Liver (tissue), 9 donors: ENCODE results near the gene SPOP. TPM values are rescaled to one million over a fixed set of nuclear protein-coding genes. Genes with fewer than 3 reads are reported as not detected.

ENCODE experiments used
- DNase-seq: peaks from one replicate; pipeline ENCODE4 v3.0.0-alpha.2; 2017; ENCODE audit warnings: low spot score
- H3K27ac ChIP-seq, 2 donors: one replicate each; pipeline ENCODE4 v1.7.0; 2013; ENCODE audit warnings: inconsistent platforms in 2 of 2, low read length in 2 of 2, control low read depth in 1 of 2, low read depth in 1 of 2, mild to moderate bottlenecking in 1 of 2
- H3K27me3 ChIP-seq, 4 donors: one replicate each; pipeline versions ENCODE4 v1.6.1 to v1.7.0; 2013; ENCODE audit warnings: low read length in 3 of 4, inconsistent platforms in 1 of 4, mild to moderate bottlenecking in 1 of 4, moderate library complexity in 1 of 4; ENCODE audit not compliant: control insufficient read depth in 4 of 4, insufficient read depth in 4 of 4
- H3K36me3 ChIP-seq, 4 donors: one replicate each; pipeline versions ENCODE4 v1.6.1 to v1.7.0; 2013; ENCODE audit warnings: low read length in 3 of 4, mild to moderate bottlenecking in 3 of 4, low read depth in 1 of 4, moderate library complexity in 1 of 4; ENCODE audit not compliant: control insufficient read depth in 4 of 4, insufficient read depth in 3 of 4
- H3K4me1 ChIP-seq, 4 donors: one replicate each; pipeline versions ENCODE4 v1.6.1 to v1.7.0; 2013; ENCODE audit warnings: low read length in 3 of 4, mild to moderate bottlenecking in 3 of 4, moderate library complexity in 1 of 4; ENCODE audit not compliant: control insufficient read depth in 4 of 4, insufficient read depth in 4 of 4
- H3K4me3 ChIP-seq, 3 donors: one replicate each; pipeline versions ENCODE4 v1.6.1 to v1.7.0; 2013; ENCODE audit warnings: low read length in 3 of 3, control low read depth in 1 of 3, low read depth in 1 of 3, mild to moderate bottlenecking in 1 of 3
- H3K9ac ChIP-seq, 2 donors: one replicate each; pipeline ENCODE4 v1.7.0; 2013; ENCODE audit warnings: low read length in 2 of 2, mild to moderate bottlenecking in 2 of 2, moderate library complexity in 2 of 2, control low read depth in 1 of 2, low read depth in 1 of 2
- H3K9me3 ChIP-seq, 4 donors: one replicate each; pipeline versions ENCODE4 v1.6.1 to v1.7.0; 2013; ENCODE audit warnings: low read length in 3 of 4; ENCODE audit not compliant: control insufficient read depth in 4 of 4
- ATF3 ChIP-seq: IDR thresholded peaks from 2 replicates; pipeline ENCODE4 v1.6.1; 2016; ENCODE audit warnings: antibody characterized with exemption
- EGR1 ChIP-seq, 2 donors: IDR thresholded peaks; 2 replicates each; pipeline ENCODE4 v1.6.1; 2016 to 2018; ENCODE audit warnings: antibody characterized with exemption in 2 of 2, low read depth in 2 of 2
- FOXA1 ChIP-seq: IDR thresholded peaks from 2 replicates; pipeline ENCODE4 v1.6.1; 2016; ENCODE audit warnings: antibody characterized with exemption
- FOXA2 ChIP-seq: IDR thresholded peaks from 2 replicates; pipeline ENCODE4 v1.6.1; 2016; ENCODE audit warnings: antibody characterized with exemption
- GABPA ChIP-seq, 2 donors: IDR thresholded peaks in 1 of 2; conservative IDR thresholded peaks in 1 of 2; 2 replicates each; pipeline ENCODE4 v1.6.1; 2016; ENCODE audit warnings: antibody characterized with exemption in 2 of 2, mild to moderate bottlenecking in 1 of 2, moderate library complexity in 1 of 2
- HNF4A ChIP-seq, 2 donors: conservative IDR thresholded peaks; 2 replicates each; pipeline ENCODE4 v1.6.1; 2016; ENCODE audit warnings: antibody characterized with exemption in 2 of 2, mild to moderate bottlenecking in 2 of 2
- JUND ChIP-seq, 2 donors: IDR thresholded peaks; 2 replicates each; pipeline ENCODE4 v1.6.1; 2016; ENCODE audit warnings: antibody characterized with exemption in 2 of 2
- MAX ChIP-seq: IDR thresholded peaks from 2 replicates; pipeline ENCODE4 v1.6.1; 2016; ENCODE audit warnings: antibody characterized with exemption
- NR2F2 ChIP-seq: IDR thresholded peaks from 2 replicates; pipeline ENCODE4 v1.6.1; 2016; ENCODE audit warnings: antibody characterized with exemption
- RAD21 ChIP-seq, 2 donors: IDR thresholded peaks; 2 replicates each; pipeline ENCODE4 v1.6.1; 2016; ENCODE audit warnings: antibody characterized with exemption in 2 of 2, mild to moderate bottlenecking in 2 of 2
- REST ChIP-seq: IDR thresholded peaks from 2 replicates; pipeline ENCODE4 v1.6.1; 2016; ENCODE audit warnings: antibody characterized with exemption, mild to moderate bottlenecking
- RXRA ChIP-seq, 2 donors: IDR thresholded peaks; 2 replicates each; pipeline ENCODE4 v1.6.1; 2017 to 2018; ENCODE audit warnings: antibody characterized with exemption in 2 of 2, mild to moderate bottlenecking in 1 of 2
- SP1 ChIP-seq: IDR thresholded peaks from 2 replicates; pipeline ENCODE4 v1.6.1; 2018; ENCODE audit warnings: antibody characterized with exemption, mild to moderate bottlenecking
- TAF1 ChIP-seq: conservative IDR thresholded peaks from 2 replicates; pipeline ENCODE4 v1.6.1; 2016; ENCODE audit warnings: antibody characterized with exemption, mild to moderate bottlenecking
- YY1 ChIP-seq: IDR thresholded peaks from 2 replicates; pipeline ENCODE4 v1.6.1; 2016; ENCODE audit warnings: antibody characterized with exemption, mild to moderate bottlenecking
- WGBS: extraction: QIAGEN DNeasy Blood & Tissue Kit; methylation state at CpG from one replicate; pipeline ENCODE4 v1.1.7; 2013; 5-methylcytosine and 5-hydroxymethylcytosine counted together
- polyA plus RNA-seq, 2 donors: library from polyadenylated mRNA; stranded (reverse) in 1 of 2; unstranded in 1 of 2; fragments of 200-250 nt in 1 of 2; fragments of >200 nt in 1 of 2; fragmentation: Nextera tagmentation in 1 of 2; extraction: Ambion mirVana in 1 of 2; gene quantifications; one replicate each; pipeline versions ENCODE4 v1.2.1 to v1.2.3, GENCODE V29; 2013 to 2015
- total RNA-seq, 2 donors: library from RNA; depleted of rRNA; stranded (reverse); fragments of >200 nt; gene quantifications; one replicate each; pipeline ENCODE4 v1.2.3, GENCODE V29; 2014
- TF ChIP-seq, protein P1 (sequence below): IDR thresholded peaks from 2 replicates; pipeline ENCODE4 v1.6.1; 2016; ENCODE audit warnings: antibody characterized with exemption
- donor health status: healthy.
- donor health status: healthy.
- donor health status: healthy.
- donor health status: healthy.
- donor health status: healthy.

The SPOP gene
- total and polyA plus RNA-seq, 4 donors, result 21.6 to 50.8 (median 42.4) TPM

DNA sequence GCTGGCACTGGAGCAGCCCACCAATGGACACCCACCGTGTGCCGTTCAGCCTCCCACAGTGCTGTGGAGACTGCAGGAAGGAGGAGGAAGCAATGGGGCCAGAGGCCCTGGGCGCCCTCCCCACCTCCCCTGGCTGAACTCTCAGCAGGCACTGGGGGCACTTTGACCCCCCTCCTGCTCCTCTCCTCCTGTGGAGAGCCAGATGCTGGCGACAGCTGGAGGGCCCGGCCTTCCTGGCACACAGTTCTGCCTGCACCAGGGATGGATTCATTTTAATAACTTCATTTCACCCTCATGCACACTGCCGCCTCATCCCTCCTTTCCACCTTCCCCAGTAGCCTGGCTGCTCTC, 96.3 kb downstream of the SPOP start (continued):
- TF ChIP-seq MAX, result no peak

DNA sequence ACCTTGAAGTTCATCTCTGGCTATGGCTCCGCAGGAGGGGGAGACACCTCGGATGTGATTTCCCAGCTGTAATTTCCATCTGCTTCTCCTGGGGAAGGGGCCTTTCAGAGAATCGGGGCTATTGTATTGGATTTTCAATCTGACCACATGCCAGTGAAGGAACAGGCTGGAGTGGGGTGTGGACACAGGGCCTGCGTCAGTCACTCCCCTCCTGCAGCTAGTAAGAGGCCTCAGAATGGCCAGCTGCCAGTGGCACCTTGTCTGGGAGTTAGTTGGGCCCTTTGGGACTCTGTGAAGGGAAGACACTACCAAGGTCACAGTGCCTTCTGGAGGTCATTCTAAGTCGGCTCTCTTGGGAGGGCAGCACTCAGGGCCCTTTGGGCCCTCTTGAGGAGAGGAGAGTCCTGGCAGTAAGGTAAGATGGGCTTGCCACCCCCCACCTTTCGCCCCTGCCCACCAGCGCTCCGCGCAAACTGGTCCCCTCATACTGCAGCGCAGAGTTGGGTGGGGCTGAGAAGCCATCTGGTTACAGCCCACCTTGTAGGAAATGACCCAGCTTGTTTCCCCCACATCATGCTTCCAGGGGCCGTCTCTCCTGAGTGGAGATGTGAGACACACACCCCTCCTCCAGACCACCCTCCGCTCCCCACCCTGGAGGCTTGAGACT, 96.8 kb downstream of the SPOP start:
- no peak overlapping the region for H3K4me3 ChIP-seq
- peaks cover 0 to 5% (median 2%) of the 10 kb centered on the region in 4 donors for H3K27me3 ChIP-seq
- H3K9ac ChIP-seq, result no peak overlapping the region
- 90% methylated on average over 12 of the region's 12 CpGs for WGBS
- no peak for TF ChIP-seq ATF3
- no peak for TF ChIP-seq HNF4A (conservative IDR thresholded peaks at IDR 0.05)
- TF ChIP-seq GABPA (IDR thresholded peaks at IDR 0.05 in 1 of 2, conservative IDR thresholded peaks at IDR 0.05 in 1 of 2), result no peak
- no peak for TF ChIP-seq SP1
- TF ChIP-seq REST, result no peak
- no peak for TF ChIP-seq RXRA (IDR thresholded peaks at IDR 0.05)
- TF ChIP-seq RAD21 (IDR thresholded peaks at IDR 0.05), result no peak
- TF ChIP-seq YY1, result no peak
- TF ChIP-seq TAF1, result no peak
- no peak for TF ChIP-seq EGR1 (IDR thresholded peaks at IDR 0.05; ENCODE audit: low read depth in 2 of 2)
- no peak for TF ChIP-seq NR2F2
- TF ChIP-seq MAX, result no peak
- TF ChIP-seq FOXA1, result no peak
- peaks cover 6 to 9% (median 6%) of the 10 kb centered on the region in 4 donors for H3K4me1 ChIP-seq
- no peaks in the 10 kb centered on the region for H3K9me3 ChIP-seq
- DNase-seq, result no peak
- no peak overlapping the region for H3K27ac ChIP-seq
- H3K36me3 ChIP-seq, result no peaks in the 10 kb centered on the region

DNA sequence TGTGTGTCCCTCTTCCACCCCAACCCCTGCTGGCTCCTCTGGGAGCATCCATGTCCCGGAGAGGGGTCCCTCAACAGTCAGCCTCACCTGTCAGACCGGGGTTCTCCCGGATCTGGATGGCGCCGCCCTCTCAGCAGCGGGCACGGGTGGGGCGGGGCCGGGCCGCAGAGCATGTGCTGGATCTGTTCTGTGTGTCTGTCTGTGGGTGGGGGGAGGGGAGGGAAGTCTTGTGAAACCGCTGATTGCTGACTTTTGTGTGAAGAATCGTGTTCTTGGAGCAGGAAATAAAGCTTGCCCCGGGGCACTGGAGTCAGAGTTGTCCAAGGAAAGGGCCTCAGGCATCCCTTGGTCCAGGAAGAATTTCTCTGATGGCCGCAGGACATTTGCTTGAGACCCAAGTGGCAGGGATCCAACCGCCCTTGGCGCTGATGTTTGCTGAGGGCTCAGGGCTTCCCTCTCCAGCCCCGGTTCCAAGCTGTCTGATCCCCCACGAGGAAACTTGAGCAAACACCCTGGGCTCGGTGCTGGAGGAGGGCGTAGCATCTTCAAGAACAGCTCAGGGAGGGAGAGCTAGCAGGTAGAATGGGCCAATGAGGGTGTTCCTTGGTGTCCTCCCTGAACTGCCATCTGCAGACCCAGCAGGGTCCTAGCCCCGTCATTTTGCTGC, 97.7 kb downstream of the SPOP start:
- H3K36me3 ChIP-seq, result no peaks in the 10 kb centered on the region
- peaks cover 0 to 5% (median 2%) of the 10 kb centered on the region in 4 donors for H3K27me3 ChIP-seq
- H3K4me3 ChIP-seq, result no peak overlapping the region
- DNase-seq, result no peak
- no peak overlapping the region for H3K9ac ChIP-seq
- H3K9me3 ChIP-seq, result no peaks in the 10 kb centered on the region
- H3K4me1 ChIP-seq, result peaks cover 8 to 18% (median 12%) of the 10 kb centered on the region in 4 donors
- H3K27ac ChIP-seq, result no peak overlapping the region
- WGBS, result 79% methylated on average over 21 of the region's 21 CpGs
- no peak for TF ChIP-seq FOXA2
- TF ChIP-seq EGR1 (IDR thresholded peaks at IDR 0.05; ENCODE audit: low read depth in 2 of 2), result no peak
- TF ChIP-seq SP1, result no peak
- no peak for TF ChIP-seq HNF4A (conservative IDR thresholded peaks at IDR 0.05)
- TF ChIP-seq REST, result no peak
- TF ChIP-seq, protein P1, sequence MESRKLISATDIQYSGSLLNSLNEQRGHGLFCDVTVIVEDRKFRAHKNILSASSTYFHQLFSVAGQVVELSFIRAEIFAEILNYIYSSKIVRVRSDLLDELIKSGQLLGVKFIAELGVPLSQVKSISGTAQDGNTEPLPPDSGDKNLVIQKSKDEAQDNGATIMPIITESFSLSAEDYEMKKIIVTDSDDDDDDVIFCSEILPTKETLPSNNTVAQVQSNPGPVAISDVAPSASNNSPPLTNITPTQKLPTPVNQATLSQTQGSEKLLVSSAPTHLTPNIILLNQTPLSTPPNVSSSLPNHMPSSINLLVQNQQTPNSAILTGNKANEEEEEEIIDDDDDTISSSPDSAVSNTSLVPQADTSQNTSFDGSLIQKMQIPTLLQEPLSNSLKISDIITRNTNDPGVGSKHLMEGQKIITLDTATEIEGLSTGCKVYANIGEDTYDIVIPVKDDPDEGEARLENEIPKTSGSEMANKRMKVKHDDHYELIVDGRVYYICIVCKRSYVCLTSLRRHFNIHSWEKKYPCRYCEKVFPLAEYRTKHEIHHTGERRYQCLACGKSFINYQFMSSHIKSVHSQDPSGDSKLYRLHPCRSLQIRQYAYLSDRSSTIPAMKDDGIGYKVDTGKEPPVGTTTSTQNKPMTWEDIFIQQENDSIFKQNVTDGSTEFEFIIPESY, result no peak
- no peak for TF ChIP-seq GABPA (IDR thresholded peaks at IDR 0.05 in 1 of 2, conservative IDR thresholded peaks at IDR 0.05 in 1 of 2)
- TF ChIP-seq RAD21 (IDR thresholded peaks at IDR 0.05), result no peak
- TF ChIP-seq JUND (IDR thresholded peaks at IDR 0.05), result no peak
- no peak for TF ChIP-seq NR2F2
